GM12865 (cell line): Measurements from ENCODE around the gene WDR35.

Experiments
- DNase-seq: peaks from one replicate; pipeline ENCODE4 v3.0.0; 2010; ENCODE audit warnings: low read depth
- H3K4me3 ChIP-seq: 2 replicates; pipeline ENCODE4 v1.5.1; 2011; ENCODE audit warnings: mild to moderate bottlenecking, low read depth, low read length, control low read depth
- CTCF ChIP-seq: IDR thresholded peaks from 2 replicates; pipeline ENCODE4 v1.5.1; 2011; ENCODE audit warnings: low read length, control low read depth, low read depth, inconsistent platforms; ENCODE audit not compliant: insufficient read depth; ENCODE audit errors: missing control alignments

Gene WDR35

GRCh38 chr2:19879120-19879519 is 110.8 kb downstream of the WDR35 start:
- no peak overlapping the region for H3K4me3 ChIP-seq
- TF ChIP-seq CTCF = no peak
- no peak for DNase-seq

GRCh38 chr2:19878268-19879046 is 111.4 kb downstream of the WDR35 start:
- DNase-seq = no peak
- TF ChIP-seq CTCF = no peak
- no peak overlapping the region for H3K4me3 ChIP-seq

- no peak overlapping the region for H3K4me3 ChIP-seq
- no peak for TF ChIP-seq CTCF
- DNase-seq = no peak
Observed at GRCh38 chr2:19876751-19877150, 113.2 kb downstream of the WDR35 start.

GRCh38 chr2:19875280-19875679 is 114.6 kb downstream of the WDR35 start:
- no peak overlapping the region for H3K4me3 ChIP-seq
- no peak for TF ChIP-seq CTCF
- DNase-seq = no peak

- H3K4me3 ChIP-seq = no peak overlapping the region
- no peak for DNase-seq
- TF ChIP-seq CTCF = no peak
Observed at GRCh38 chr2:19874726-19875125, 115.2 kb downstream of the WDR35 start.

GRCh38 chr2:19873014-19873413 is 116.9 kb downstream of the WDR35 start:
- no peak overlapping the region for H3K4me3 ChIP-seq
- no peak for TF ChIP-seq CTCF
- no peak for DNase-seq

- H3K4me3 ChIP-seq = no peak overlapping the region
- no peak for DNase-seq
- TF ChIP-seq CTCF = no peak
Observed at GRCh38 chr2:19872302-19872701, 117.6 kb downstream of the WDR35 start.
